GM18517 (cell line): ENCODE results near the gene GATA3.

Source experiments
- ATAC-seq: cut with Tn5 transposase; IDR thresholded peaks from one replicate; pipeline ENCODE4 v1.9.1; 2021; ENCODE audit warnings: mild to moderate bottlenecking, moderate library complexity; ENCODE audit not compliant: unreplicated experiment

GATA3 gene

GRCh38 chr10:8063128-8063908 lies 8.8 kb downstream of the GATA3 start:
- no peak for ATAC-seq

DNA sequence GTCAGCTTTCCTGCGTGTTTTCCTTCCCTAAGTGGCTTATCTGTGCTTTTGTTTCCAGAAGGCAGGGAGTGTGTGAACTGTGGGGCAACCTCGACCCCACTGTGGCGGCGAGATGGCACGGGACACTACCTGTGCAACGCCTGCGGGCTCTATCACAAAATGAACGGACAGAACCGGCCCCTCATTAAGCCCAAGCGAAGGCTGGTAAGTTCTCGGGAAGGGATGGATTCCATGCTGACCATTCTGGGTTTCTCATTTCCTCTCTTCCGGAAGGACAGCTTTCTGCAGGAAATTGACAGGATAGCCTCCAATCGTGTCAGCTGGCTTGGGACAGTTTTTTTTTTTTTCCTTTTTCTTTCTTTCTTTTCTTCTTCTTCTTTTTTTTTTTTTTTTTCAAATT lies 9.4 kb downstream of the GATA3 start:
- no peak for ATAC-seq

GRCh38 chr10:8064436-8064835 lies 9.9 kb downstream of the GATA3 start:
- ATAC-seq = no peak

DNA sequence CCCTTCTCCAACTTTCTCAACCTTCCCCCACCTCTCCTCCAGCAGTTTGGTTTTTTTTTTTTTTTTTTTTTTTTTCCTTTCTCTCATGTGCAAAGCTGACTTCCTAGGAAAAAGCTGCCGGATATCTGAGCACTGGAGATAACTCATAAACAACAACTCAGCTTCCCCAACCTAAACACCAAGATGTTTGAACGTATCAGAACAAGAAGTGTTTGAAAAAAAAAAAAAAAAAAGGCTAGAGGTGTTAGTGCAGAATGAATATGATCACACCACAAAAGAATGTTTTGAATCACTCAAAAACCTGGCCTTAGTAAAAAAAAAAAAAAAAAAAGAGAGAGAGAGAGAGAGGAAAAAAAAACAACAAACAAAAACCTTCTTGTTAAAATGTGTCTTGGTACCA lies 11.2 kb downstream of the GATA3 start:
- ATAC-seq = no peak

DNA sequence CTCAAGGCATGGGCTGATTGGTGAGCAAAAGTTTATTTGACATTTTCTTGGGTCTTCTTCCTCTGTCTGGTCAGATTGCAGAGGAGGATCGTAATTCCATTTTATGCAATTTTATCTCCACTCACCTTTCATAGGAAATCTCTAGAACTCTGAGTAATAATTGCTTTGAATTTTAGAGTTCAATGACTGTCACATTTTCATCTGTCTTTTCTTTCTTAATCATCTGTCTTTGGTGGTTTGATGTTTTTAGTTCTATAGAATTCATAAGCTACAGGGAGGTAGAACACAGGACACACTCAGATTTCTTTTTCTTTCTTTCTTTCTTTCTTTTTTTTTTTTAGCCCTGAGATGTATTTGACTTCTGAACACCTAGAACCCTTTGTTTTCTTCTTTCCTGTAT lies 11.6 kb downstream of the GATA3 start:
- ATAC-seq = no peak

DNA sequence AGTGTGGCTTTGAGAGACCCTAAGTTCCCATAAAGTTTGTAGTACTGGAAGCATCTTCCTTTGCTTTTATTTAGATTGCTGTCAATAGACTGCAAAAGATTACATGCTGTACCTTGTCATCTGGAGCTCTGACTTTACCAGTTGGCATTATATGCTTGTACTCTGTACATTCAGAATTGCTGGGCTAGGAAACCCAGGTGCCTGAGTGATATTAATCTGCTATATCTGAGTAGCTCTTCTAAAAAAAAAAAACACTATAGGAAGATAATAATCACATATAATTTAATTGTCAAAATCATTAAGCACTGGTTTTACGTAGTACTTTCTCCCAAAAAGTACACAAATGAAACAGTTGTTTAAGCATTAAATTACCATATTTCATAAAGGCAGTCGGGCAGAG lies 12.3 kb downstream of the GATA3 start:
- ATAC-seq = no peak

DNA sequence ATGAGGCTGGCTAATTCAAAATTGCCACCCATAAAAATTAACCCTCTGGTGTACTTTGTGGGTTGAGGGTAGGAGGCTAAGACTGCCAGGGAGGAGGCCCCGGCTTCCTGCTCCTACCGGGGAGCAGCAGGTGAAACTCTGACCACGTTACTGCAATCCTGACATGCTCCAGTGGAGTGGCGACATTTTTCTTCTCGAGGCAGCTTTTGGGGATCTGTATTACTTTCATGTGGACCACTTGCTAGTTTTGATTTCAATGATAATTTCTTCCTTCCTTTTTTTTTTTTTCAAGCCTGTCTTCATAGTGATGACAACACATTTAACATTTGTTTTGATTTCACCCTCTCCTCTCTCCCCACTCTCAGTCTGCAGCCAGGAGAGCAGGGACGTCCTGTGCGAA lies 14.6 kb downstream of the GATA3 start:
- no peak for ATAC-seq

DNA sequence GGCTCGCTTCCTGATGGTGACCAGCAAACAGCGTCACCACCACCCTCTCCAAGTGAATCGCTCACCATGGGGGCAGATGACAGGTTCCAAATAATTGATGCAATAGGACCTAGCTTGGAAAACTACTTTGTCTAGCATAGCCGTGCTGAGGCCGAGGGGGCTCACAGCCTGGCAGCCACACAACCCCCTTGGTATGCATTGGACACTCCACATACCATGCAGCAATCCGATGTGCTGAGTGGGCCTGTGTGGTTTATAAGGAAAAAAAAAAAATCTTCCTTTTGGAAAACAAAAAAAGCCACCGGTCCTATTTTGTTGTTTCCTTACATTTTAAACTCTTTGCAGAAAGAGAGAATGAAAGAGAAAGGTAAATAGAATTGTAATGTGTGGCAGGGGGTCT lies 15.1 kb downstream of the GATA3 start:
- ATAC-seq = no peak

- no peak for ATAC-seq
These were observed 16.0 kb downstream of the GATA3 start for GRCh38 chr10:8070440-8070839.

DNA sequence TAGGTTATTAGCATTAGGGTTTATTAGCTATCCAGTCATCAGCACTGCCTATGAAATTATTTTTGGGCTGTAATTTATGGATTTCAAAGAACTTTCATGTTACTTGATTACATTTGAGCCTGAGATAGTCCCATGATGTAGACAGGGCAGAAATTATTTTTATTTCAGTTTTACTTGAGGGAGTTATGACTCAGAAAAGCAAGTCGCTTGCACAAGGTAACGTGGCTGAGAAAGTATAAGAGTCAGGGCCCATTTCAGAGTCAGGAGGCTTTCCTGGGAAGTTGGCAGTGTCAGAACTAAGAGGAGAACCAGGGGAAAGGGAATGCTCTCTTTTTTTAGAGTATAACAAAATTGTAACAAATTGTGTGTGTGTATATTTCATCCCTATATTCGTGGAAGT lies 16.5 kb downstream of the GATA3 start:
- no peak for ATAC-seq

DNA sequence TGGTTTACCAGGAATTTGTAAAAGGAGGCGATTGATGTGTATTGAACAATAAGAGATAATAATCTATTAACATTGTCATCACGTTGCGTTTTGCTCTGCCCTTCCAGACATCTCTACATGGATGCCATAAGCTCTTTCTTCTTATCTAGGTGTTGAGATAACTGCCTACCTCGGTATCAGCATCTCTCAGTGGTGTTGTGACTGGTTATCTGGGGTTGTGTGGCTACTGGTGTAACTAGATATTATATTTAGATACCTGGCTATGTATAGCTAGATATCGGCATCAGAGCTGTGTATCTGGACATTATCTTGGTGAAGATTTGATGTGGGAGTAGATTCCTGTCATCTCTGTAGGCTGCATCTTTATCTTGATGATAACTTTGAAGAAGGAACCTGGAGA lies 17.2 kb downstream of the GATA3 start:
- ATAC-seq = no peak

DNA sequence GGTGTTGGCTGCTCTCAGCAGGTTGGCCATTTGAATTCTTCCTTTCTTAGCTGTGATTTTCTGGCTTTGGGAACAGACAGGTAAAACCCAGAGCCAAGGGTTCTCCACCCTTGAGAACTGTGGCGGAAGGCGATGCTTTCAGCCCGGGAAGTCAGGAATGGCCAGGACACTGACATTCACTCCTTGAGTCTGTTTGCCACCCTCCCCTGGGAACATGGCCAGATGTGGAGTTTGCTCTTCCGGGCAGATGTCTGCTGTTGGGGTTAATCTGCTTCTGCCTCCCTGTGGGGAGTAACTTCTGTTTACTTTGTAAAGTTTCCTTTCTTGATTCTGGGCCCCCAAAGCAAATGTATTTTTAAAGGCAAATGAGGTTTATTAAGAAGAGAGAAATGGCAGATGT lies 17.7 kb downstream of the GATA3 start:
- ATAC-seq = no peak

DNA sequence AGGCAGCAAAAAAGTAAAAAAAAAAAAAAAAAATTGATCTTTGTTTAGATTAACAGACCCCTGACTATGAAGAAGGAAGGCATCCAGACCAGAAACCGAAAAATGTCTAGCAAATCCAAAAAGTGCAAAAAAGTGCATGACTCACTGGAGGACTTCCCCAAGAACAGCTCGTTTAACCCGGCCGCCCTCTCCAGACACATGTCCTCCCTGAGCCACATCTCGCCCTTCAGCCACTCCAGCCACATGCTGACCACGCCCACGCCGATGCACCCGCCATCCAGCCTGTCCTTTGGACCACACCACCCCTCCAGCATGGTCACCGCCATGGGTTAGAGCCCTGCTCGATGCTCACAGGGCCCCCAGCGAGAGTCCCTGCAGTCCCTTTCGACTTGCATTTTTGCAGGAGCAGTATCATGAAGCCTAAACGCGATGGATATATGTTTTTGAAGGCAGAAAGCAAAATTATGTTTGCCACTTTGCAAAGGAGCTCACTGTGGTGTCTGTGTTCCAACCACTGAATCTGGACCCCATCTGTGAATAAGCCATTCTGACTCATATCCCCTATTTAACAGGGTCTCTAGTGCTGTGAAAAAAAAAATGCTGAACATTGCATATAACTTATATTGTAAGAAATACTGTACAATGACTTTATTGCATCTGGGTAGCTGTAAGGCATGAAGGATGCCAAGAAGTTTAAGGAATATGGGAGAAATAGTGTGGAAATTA lies 19.4 kb downstream of the GATA3 start:
- ATAC-seq = no peak

DNA sequence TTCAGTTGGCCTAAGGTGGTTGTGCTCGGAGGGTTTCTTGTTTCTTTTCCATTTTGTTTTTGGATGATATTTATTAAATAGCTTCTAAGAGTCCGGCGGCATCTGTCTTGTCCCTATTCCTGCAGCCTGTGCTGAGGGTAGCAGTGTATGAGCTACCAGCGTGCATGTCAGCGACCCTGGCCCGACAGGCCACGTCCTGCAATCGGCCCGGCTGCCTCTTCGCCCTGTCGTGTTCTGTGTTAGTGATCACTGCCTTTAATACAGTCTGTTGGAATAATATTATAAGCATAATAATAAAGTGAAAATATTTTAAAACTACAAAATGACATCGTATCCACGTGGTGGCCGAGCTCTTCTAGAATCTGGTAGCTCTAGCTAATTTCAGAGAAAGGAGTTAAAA lies 20.4 kb downstream of the GATA3 start:
- no peak for ATAC-seq

DNA sequence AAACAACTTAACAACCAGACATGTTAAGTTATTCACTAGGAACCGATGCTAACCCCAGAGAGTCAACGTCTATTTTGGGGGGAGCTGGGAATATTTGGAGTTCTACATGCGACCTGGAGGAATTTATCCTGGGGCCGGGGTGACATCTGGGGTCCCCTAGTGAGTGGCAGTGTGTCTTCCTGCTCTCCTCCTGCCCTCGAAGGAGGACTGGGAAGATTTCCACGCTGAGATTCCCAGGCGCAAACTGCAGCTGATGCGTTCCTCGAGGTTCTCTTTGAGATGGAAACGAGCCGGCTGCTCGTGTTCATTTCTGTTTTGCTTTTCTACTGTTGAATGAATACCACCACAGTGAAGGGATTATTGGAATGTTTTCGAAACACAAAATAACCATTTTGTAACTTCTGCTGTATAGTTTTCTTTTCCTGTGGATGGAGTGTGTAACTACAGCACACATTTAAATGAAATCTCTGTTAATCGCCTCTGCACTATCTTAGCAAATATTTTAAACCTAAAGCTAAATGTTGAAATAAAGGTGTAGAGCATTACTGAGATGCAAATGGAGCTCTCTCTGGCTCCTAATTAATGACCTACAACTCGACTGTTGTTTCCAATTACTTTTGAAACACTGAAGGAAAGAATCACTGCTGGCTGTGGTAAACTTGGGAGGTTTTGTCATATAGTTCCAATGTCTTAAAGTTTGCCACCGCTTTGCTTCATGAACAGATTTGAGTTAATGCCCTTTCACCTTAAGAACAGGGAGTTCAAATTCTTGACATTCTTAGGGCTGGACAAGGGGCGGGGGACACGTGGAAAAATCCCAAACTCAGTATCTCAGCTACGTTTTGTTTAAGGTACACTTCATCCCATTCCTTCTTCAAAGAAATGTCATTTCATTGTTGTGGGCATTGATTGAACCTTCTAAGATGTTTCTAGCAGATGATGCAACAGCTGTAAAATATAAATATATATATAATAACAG lies 21.1 kb downstream of the GATA3 start:
- ATAC-seq = no peak

DNA sequence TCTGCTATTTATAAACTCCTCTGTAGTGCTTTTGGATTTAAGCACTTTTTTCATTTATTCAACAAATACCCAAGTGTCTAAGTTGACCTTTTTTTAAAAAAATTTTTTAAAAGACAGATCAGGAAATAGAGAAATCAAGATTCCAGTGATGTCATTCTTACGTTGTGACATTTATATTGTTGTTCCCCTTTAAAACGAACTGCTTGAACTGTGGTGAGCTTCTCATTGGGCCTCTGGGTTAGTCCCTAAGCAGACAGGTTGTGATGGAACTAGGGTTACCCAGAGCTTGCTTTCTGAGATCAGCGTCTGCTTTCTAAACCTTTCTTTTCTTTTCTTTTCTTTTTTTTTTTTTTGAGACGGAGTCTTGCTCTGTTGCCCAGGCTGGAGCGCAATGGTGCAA lies 22.4 kb downstream of the GATA3 start:
- ATAC-seq = no peak

GRCh38 chr10:8078027-8078426 lies 23.5 kb downstream of the GATA3 start:
- no peak for ATAC-seq

DNA sequence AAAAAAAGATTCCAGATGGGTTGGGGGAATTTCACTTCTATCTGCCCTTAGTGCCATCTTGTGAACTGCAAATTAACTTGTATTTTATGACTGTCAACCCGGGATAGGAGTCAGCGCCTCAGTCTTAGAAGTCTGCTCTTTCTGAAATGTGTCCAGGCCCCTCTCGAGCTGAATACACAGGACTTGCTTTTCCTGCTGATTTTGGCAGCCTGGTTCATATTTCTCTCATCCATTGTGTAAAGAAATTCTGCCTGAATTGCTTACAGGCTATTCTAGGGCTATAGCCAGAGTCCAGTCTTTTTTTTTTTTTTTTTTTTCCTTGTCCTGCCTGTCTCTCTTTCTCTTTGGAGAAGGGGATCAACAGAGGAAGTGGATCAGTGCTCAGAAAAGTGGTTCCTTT lies 24.6 kb downstream of the GATA3 start:
- no peak for ATAC-seq

DNA sequence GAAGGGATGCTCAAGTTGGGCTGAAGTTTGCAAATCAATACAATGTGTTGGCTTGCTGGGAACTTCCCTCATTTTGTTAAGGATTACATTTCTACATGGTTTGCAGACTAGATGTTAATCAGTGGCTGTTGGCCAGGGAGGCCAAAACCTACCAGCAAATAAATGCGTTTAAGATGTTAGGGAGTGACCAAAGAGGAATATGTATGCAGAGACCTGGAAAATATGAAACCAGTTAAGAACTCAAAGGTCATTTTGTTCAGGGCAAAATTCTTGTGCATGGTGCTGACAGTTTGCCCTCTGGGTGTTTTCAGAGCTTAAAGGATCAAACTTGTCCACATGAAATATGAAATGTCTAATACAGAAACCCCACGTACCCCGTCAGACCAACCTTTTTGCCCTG lies 30.3 kb downstream of the GATA3 start:
- ATAC-seq = no peak

DNA sequence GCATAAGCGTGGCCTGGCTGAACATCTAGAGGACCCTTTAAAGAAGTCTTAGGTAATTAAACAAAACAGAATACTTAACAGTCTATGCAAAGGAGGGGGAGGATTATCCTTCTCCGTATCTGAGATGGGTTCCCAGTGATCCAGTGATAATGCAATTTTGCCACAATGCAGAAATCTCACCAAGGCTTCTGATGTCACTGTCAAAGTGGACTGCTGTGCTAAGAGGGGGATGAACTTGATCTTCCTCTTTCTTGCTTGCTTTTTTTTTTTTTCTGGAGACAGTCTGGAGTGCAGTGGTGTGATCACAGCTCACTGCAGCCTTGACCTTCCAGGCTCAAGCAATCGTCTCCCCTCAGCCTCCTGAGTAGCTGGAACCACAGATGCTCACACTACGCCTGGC lies 30.8 kb downstream of the GATA3 start:
- no peak for ATAC-seq

- ATAC-seq = no peak
These were observed 31.8 kb downstream of the GATA3 start for GRCh38 chr10:8086315-8086714.
